Uterus (tissue), 4 donors: ENCODE results near the gene VAPA. TPM values are rescaled to one million over a fixed set of nuclear protein-coding genes. Genes with fewer than 3 reads are reported as not detected.
A peak's percentile ranks its signal among the peaks of the same experiment; 100 is the strongest.

Source experiments
- DNase-seq, 2 donors: peaks; one replicate each; pipeline ENCODE4 v3.0.0-alpha.2; 2019 to 2020
- H3K27ac ChIP-seq, 2 donors: fragments of 200-600 bp; sonication (generic); 1 replicate in 1 of 2; 2 replicates in 1 of 2; pipeline ENCODE4 v1.5.1; 2016 to 2018
- H3K27me3 ChIP-seq, 2 donors: fragments of 200-600 bp; sonication (generic); one replicate each; pipeline ENCODE4 v1.5.1; 2018 to 2019; ENCODE audit warnings: control low read depth in 1 of 2
- H3K36me3 ChIP-seq, 2 donors: fragments of 200-600 bp; sonication (generic); one replicate each; pipeline ENCODE4 v1.5.1; 2019; ENCODE audit warnings: control low read depth in 1 of 2
- H3K4me1 ChIP-seq, 2 donors: fragments of 200-600 bp; sonication (generic); one replicate each; pipeline ENCODE4 v1.5.1; 2018 to 2019; ENCODE audit warnings: control low read depth in 1 of 2
- H3K4me3 ChIP-seq, 2 donors: fragments of 200-600 bp; sonication (generic); 1 replicate in 1 of 2; 2 replicates in 1 of 2; pipeline ENCODE4 v1.5.1; 2018 to 2019; ENCODE audit warnings: mild to moderate bottlenecking in 1 of 2
- H3K9me3 ChIP-seq, 2 donors: fragments of 200-600 bp; sonication (generic); one replicate each; pipeline ENCODE4 v1.5.1; 2019; ENCODE audit warnings: control low read depth in 1 of 2
- POLR2A ChIP-seq, 2 donors: fragments of 450-650 bp; IDR thresholded peaks; one replicate each; pipeline ENCODE4 v1.6.1; 2016; ENCODE audit warnings: antibody characterized with exemption in 2 of 2, mild to moderate bottlenecking in 1 of 2, moderate library complexity in 1 of 2
- intact Hi-C: fragments of 100-400 bp; cut with DNase I; formaldehyde crosslinking; loops from one replicate; pipeline ENCODE4 v1.15.1; 2023; ENCODE audit warnings: low total_unique reads
- total RNA-seq, 4 donors: library from RNA; depleted of rRNA in 3 of 4; stranded (reverse); fragments of >200 nt in 3 of 4; gene quantifications; one replicate each; pipeline versions ENCODE4 v1.1.0 to v1.2.4, GENCODE V29; 2014 to 2023
- TF ChIP-seq, protein P1 (sequence below), 4 experiments: fragments of 200-600 bp in 2 of 4; fragments of 450-650 bp in 2 of 4; sonication (generic) in 2 of 4; IDR thresholded peaks; one replicate each; pipeline ENCODE4 v1.5.1; 2016 to 2019; ENCODE audit warnings: antibody characterized with exemption in 4 of 4, mild to moderate bottlenecking in 2 of 4, moderate library complexity in 1 of 4
- donor health status: DM: yes; HTN: yes; CAD: no.

The VAPA gene
- total RNA-seq, 4 donors from 2014 or later: 119 to 253 (median 226) TPM

DNA sequence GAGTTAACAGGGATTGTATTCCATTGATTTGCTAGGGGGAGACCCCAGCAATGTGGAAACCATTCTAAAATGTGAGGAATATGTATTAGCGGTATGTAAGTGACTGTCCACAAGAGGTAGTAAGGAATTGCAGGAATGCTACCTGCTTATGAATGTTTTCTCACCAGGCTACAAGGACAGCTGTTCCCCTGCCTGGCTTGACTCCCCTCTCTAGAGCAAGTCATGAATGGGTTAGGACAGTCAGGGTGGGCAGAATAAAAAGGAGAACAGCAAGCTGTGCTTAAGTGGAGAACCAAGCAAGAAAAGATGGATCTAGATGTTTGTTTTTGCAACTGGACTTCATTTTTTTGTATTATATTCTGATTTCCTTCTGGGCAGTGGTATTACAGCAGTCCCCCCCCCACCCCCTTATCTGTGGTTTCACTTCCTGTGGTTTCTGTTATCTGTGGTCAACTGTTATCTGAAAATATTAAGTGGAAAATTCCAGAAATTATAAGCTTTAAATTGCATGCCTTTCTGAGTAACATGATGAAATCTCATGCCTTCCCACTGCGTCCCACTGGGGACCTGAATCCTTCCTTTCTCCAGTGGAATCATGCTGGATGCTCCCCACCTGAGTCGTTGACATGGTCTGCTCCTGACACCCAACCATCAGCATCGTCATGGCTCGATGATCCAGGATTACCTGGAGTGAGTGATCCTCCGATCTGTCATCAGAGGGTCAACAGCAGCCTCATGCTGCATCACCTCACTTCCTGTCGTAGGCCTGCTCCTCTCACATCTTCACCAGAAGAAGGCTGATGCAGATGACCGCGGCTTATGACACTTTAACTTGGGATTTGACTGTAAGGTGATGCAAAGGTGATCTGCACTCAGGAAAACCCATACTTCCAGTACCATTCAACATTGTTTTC is 52.2 kb downstream of the VAPA start:
- no peak for TF ChIP-seq POLR2A (IDR thresholded peaks at IDR 0.05)
- TF ChIP-seq, protein P1, sequence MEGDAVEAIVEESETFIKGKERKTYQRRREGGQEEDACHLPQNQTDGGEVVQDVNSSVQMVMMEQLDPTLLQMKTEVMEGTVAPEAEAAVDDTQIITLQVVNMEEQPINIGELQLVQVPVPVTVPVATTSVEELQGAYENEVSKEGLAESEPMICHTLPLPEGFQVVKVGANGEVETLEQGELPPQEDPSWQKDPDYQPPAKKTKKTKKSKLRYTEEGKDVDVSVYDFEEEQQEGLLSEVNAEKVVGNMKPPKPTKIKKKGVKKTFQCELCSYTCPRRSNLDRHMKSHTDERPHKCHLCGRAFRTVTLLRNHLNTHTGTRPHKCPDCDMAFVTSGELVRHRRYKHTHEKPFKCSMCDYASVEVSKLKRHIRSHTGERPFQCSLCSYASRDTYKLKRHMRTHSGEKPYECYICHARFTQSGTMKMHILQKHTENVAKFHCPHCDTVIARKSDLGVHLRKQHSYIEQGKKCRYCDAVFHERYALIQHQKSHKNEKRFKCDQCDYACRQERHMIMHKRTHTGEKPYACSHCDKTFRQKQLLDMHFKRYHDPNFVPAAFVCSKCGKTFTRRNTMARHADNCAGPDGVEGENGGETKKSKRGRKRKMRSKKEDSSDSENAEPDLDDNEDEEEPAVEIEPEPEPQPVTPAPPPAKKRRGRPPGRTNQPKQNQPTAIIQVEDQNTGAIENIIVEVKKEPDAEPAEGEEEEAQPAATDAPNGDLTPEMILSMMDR (IDR thresholded peaks at IDR 0.05): no peak

DNA sequence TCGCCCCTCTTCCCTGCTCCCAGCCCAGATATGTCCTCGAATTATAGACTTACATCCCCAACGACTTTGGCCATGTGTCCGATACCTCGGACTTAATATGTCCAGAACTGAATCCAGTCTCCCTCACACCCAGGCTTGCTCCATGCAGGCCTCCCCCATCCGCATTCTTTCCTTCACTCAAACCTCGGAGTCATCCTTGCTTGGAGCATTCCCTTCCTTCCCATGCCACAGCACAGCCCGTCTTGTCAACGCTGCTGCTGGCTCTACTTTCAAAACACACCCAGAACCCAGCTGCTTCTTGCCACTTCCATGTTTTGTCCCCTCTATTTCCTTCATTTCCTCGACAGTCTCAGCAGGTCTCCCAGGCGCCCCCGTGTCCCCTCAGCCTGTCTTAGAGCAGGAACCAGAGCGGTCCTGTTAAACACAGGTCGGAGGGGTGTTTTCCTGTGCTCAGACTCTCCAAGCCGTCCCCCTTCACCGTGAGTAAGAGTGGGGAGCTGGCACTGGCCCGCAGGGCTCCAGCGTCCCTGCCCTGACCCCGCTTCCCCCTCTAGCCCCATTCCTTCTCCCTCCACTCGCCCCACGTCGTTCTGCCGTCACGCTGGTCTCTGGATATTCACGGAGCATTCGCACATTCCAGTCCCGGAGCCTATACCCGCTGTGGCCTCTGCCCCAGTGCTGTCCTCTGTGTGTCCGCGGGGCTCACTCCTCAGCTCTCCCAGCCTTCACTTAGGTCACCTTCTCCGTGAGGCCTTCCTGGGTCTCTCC is 54.4 kb downstream of the VAPA start:
- no peak overlapping the region for H3K4me3 ChIP-seq
- no peaks in the 10 kb centered on the region for H3K9me3 ChIP-seq
- TF ChIP-seq, protein P1 (IDR thresholded peaks at IDR 0.05): no peak
- TF ChIP-seq POLR2A (IDR thresholded peaks at IDR 0.05): no peak
- H3K4me1 ChIP-seq: no peaks in the 10 kb centered on the region
- no peaks in the 10 kb centered on the region for H3K36me3 ChIP-seq
- intact Hi-C loops: no loop called here
- no peak for DNase-seq
- no peaks in the 10 kb centered on the region for H3K27me3 ChIP-seq
- no peak overlapping the region for H3K27ac ChIP-seq

More for the DNA sequence above, 52.2 kb downstream of the VAPA start:
- H3K27me3 ChIP-seq: no peaks in the 10 kb centered on the region
- H3K36me3 ChIP-seq: no peaks in the 10 kb centered on the region
- DNase-seq: no peak
- no peaks in the 10 kb centered on the region for H3K9me3 ChIP-seq
- intact Hi-C loops: no loop called here
- H3K4me1 ChIP-seq: no peaks in the 10 kb centered on the region
- no peak overlapping the region for H3K4me3 ChIP-seq
- H3K27ac ChIP-seq: no peak overlapping the region

DNA sequence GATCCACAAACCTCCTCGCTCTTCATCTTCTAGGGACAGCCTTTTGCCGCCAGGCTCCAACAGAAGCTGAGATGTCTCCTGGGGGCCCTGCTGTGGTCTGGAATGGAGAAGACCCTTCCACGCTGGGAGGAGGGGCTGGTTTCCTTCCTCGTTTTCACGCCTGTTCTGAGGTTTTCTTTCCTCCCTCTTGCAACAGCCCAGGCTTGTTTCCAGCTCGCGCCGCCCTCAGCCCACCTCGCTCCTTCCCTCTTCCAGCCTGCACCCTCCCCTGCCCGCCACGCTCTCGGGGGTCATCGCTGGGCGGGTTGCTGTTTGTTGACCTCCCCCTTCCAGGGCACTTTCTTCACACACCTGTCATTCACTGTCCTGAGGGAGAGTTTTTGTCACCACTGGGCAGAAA is 55.4 kb downstream of the VAPA start:
- H3K27me3 ChIP-seq: no peaks in the 10 kb centered on the region
- no peak for DNase-seq
- intact Hi-C loops: no loop called here
- H3K4me3 ChIP-seq: no peak overlapping the region
- no peaks in the 10 kb centered on the region for H3K36me3 ChIP-seq
- TF ChIP-seq, protein P1 (IDR thresholded peaks at IDR 0.05): no peak
- no peak for TF ChIP-seq POLR2A (IDR thresholded peaks at IDR 0.05)
- no peaks in the 10 kb centered on the region for H3K9me3 ChIP-seq
- H3K27ac ChIP-seq: no peak overlapping the region
- H3K4me1 ChIP-seq: no peaks in the 10 kb centered on the region

- peaks cover 0 to 14% of the 10 kb centered on the region in 2 donors for H3K9me3 ChIP-seq
- H3K27me3 ChIP-seq: no peaks in the 10 kb centered on the region
- peaks cover 0 to 4% of the 10 kb centered on the region in 2 donors for H3K4me1 ChIP-seq
- TF ChIP-seq, protein P1 (IDR thresholded peaks at IDR 0.05): peak; percentile 73 to 95 (median 87)
- no peak for TF ChIP-seq POLR2A (IDR thresholded peaks at IDR 0.05)
- DNase-seq: peak; percentile 71 to 88
- intact Hi-C loops: loop anchor here (2.0 kb wide), 1 partner anchor 549 kb away; no protein-coding TSS in a partner anchor
- H3K4me3 ChIP-seq: no peak overlapping the region
- no peaks in the 10 kb centered on the region for H3K36me3 ChIP-seq
- no peak overlapping the region for H3K27ac ChIP-seq
These were observed 57.6 kb downstream of the VAPA start for GRCh38 chr18:9971313-9971920.
